ENCODE data around the gene INAFM2. TPM values are rescaled to one million over a fixed set of nuclear protein-coding genes. Genes with fewer than 3 reads are reported as not detected.
A peak's percentile ranks its signal among the peaks of the same experiment; 100 is the strongest.

The INAFM2 gene
- total RNA-seq, 2 experiments from 2014 or later, result 15.0 to 16.9 TPM

GRCh38 chr15:40293905-40294895, 29.3 kb upstream of the INAFM2 start:
- intact Hi-C loops (cut with micrococcal nuclease), result no loop called here
- Mint-ChIP-seq H3K27ac (no peak overlapping the region), H3K4me1 (ENCODE audit: low read depth) (no peaks in the 10 kb centered on the region), H3K9me3 (no peaks in the 10 kb centered on the region), H3K36me3 (ENCODE audit: low read depth) (peaks cover 5% of the 10 kb centered on the region), H3K27me3 (no peaks in the 10 kb centered on the region), H3K4me3 (no peak overlapping the region)
- DNase-seq, result no peak
- POLR2A ChIA-PET, result interaction anchor here (1.2 kb wide), 1 partner anchor 15 kb away, joined by 4 read pairs; no protein-coding TSS in a partner anchor
- no peak for ATAC-seq
- no peak for TF ChIP-seq CTCF (IDR thresholded peaks at IDR 0.05)
- CTCF ChIA-PET, result interaction anchor here (0.8 to 2.7 kb wide), 8 partner anchors 12 to 20 kb away, joined by 3 to 12 read pairs (median 4); partner anchors contain the start of gene PLCB2

- ChIA-PET POLR2A (interaction anchor here (0.9 to 1.3 kb wide), 2 partner anchors 8 to 48 kb away, joined by 3 to 4 read pairs; no protein-coding TSS in a partner anchor), CTCF (interaction anchor here (0.8 to 1.5 kb wide), 5 partner anchors 13 to 21 kb away, joined by 3 to 8 read pairs (median 3); partner anchors contain the start of gene PLCB2)
- intact Hi-C loops (cut with micrococcal nuclease), result no loop called here
- H3K4me1 Mint-ChIP-seq (ENCODE audit: low read depth), result no peaks in the 10 kb centered on the region
- no peak overlapping the region for H3K4me3 Mint-ChIP-seq
- H3K27ac Mint-ChIP-seq, result no peak overlapping the region
- no peak for ATAC-seq
- H3K36me3 Mint-ChIP-seq (ENCODE audit: low read depth), result peaks cover 14% of the 10 kb centered on the region
- no peak for TF ChIP-seq CTCF (IDR thresholded peaks at IDR 0.05)
- H3K9me3 Mint-ChIP-seq, result peaks cover 1% of the 10 kb centered on the region
- DNase-seq, result no peak
- no peaks in the 10 kb centered on the region for H3K27me3 Mint-ChIP-seq
Measured at GRCh38 chr15:40295297-40295696, 28.2 kb upstream of the INAFM2 start.

- Mint-ChIP-seq H3K27me3 (no peaks in the 10 kb centered on the region), H3K4me3 (no peak overlapping the region), H3K27ac (no peak overlapping the region), H3K36me3 (ENCODE audit: low read depth) (peaks cover 21% of the 10 kb centered on the region), H3K4me1 (ENCODE audit: low read depth) (no peaks in the 10 kb centered on the region), H3K9me3 (peaks cover 1% of the 10 kb centered on the region)
- no peak for TF ChIP-seq CTCF (IDR thresholded peaks at IDR 0.05)
- DNase-seq, result no peak
- ATAC-seq, result no peak
- intact Hi-C loops (cut with micrococcal nuclease), result no loop called here
- POLR2A ChIA-PET, result interaction anchor here (1.3 kb wide), 1 partner anchor 9 kb away, joined by 4 read pairs; no protein-coding TSS in a partner anchor
- CTCF ChIA-PET, result interaction anchor here (0.6 to 1.5 kb wide), 5 partner anchors 12 to 42 kb away, joined by 3 to 6 read pairs (median 5); partner anchors contain the start of gene PLCB2
Measured at GRCh38 chr15:40295877-40296560, 27.5 kb upstream of the INAFM2 start.

GRCh38 chr15:40296561-40297230, 26.8 kb upstream of the INAFM2 start:
- ChIA-PET POLR2A (interaction anchor here (1.3 to 2.6 kb wide), 2 partner anchors 9 to 11 kb away, joined by 4 to 9 read pairs; partner anchors contain the start of gene PLCB2), CTCF (interaction anchor here (0.6 to 1.3 kb wide), 5 partner anchors 11 to 41 kb away, joined by 3 to 6 read pairs (median 4); partner anchors contain the start of gene PLCB2)
- peak overlapping the region; percentile 30 for H3K27ac Mint-ChIP-seq
- intact Hi-C loops (cut with micrococcal nuclease), result no loop called here
- no peak overlapping the region for H3K4me3 Mint-ChIP-seq
- no peak for ATAC-seq
- peaks cover 26% of the 10 kb centered on the region for H3K36me3 Mint-ChIP-seq (ENCODE audit: low read depth)
- DNase-seq, result no peak
- peaks cover 1% of the 10 kb centered on the region for H3K9me3 Mint-ChIP-seq
- H3K27me3 Mint-ChIP-seq, result no peaks in the 10 kb centered on the region
- TF ChIP-seq CTCF (IDR thresholded peaks at IDR 0.05), result no peak
- no peaks in the 10 kb centered on the region for H3K4me1 Mint-ChIP-seq (ENCODE audit: low read depth)
